Osteoblast (primary cell): ENCODE measurements around the gene PIGV. TPM values are rescaled to one million over a fixed set of nuclear protein-coding genes. Genes with fewer than 3 reads are reported as not detected.

Experiments
- DNase-seq: peaks from one replicate; pipeline ENCODE4 v3.0.0; 2011; ENCODE audit warnings: low spot score, mixed read lengths; ENCODE audit not compliant: insufficient read length; ENCODE audit errors: missing footprints
- H2AFZ ChIP-seq: 2 replicates; pipeline ENCODE4 v1.6.0; 2011; ENCODE audit warnings: mild to moderate bottlenecking, low read length
- H3K27ac ChIP-seq: 2 replicates; pipeline ENCODE4 v1.5.1; 2011; ENCODE audit warnings: mild to moderate bottlenecking, low read depth, low read length, moderate library complexity
- H3K27me3 ChIP-seq: 2 replicates; pipeline ENCODE4 v1.6.0; 2012; ENCODE audit warnings: mild to moderate bottlenecking, control low read depth, inconsistent platforms, low read length, moderate library complexity; ENCODE audit not compliant: insufficient read depth
- H3K36me3 ChIP-seq: 2 replicates; pipeline ENCODE4 v1.5.1; 2011; ENCODE audit warnings: mild to moderate bottlenecking, low read length, control low read depth, moderate library complexity; ENCODE audit not compliant: insufficient read depth
- H3K4me1 ChIP-seq: 2 replicates; pipeline ENCODE4 v1.5.1; 2011; ENCODE audit warnings: mild to moderate bottlenecking, low read length, control low read depth, moderate library complexity; ENCODE audit not compliant: insufficient read depth
- H3K4me2 ChIP-seq: 2 replicates; pipeline ENCODE4 v1.6.0; 2011; ENCODE audit warnings: mild to moderate bottlenecking, low read length; ENCODE audit not compliant: insufficient read depth
- H3K4me3 ChIP-seq: fragments of 200-600 bp; sonication (generic); 3 replicates; pipeline ENCODE4 v1.5.1; 2012; ENCODE audit warnings: mild to moderate bottlenecking, low read length, inconsistent platforms; ENCODE audit not compliant: insufficient read depth
- H3K79me2 ChIP-seq: 2 replicates; pipeline ENCODE4 v1.6.0; 2012; ENCODE audit warnings: mild to moderate bottlenecking, low read length, control low read depth, inconsistent platforms; ENCODE audit not compliant: insufficient read depth
- H3K9me3 ChIP-seq: 2 replicates; pipeline ENCODE4 v1.5.1; 2011; ENCODE audit warnings: low read depth, low read length, control low read depth
- H4K20me1 ChIP-seq: 2 replicates; pipeline ENCODE4 v1.6.0; 2012; ENCODE audit warnings: mild to moderate bottlenecking, low read length, control low read depth; ENCODE audit not compliant: insufficient read depth
- total RNA-seq: library from RNA; depleted of rRNA; stranded (reverse); fragments of >200 nt; gene quantifications from 2 replicates; pipeline ENCODE4 v1.2.3, GENCODE V29; 2012
- TF ChIP-seq, protein P1 (sequence below): IDR thresholded peaks from 2 replicates; pipeline ENCODE4 v1.5.1; 2011; ENCODE audit warnings: mild to moderate bottlenecking, low read depth, low read length, moderate library complexity; ENCODE audit errors: extremely low read depth

Gene PIGV
- total RNA-seq, 1 donor, result 18.1 TPM

DNA sequence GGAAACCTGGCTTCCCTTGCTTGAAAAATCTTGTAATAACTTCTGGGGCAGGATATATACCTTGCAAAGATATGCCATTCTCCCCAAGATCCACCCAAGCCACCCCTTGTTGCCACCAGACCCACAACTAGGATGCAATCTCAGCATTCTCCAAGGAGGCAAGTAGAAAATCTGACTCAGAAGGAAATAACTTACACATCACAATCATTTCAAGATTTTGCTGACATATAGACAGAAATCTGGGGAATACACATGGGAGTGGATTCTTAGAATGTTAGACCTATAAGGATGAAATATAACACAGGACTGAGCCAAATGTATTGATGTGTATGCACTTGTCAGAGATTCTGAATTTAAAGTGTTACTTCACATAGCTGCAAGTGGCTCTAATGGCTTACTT is 24.0 kb downstream of the PIGV start:
- Histone ChIP-seq H4K20me1 (no peaks in the 10 kb centered on the region), H3K27me3 (no peaks in the 10 kb centered on the region), H3K4me3 (no peak overlapping the region), H3K27ac (no peak overlapping the region), H3K9me3 (no peaks in the 10 kb centered on the region), H3K4me2 (no peak overlapping the region), H3K4me1 (no peaks in the 10 kb centered on the region), H3K79me2 (no peaks in the 10 kb centered on the region), H2AFZ (no peak overlapping the region), H3K36me3 (no peaks in the 10 kb centered on the region)
- DNase-seq, result peak; percentile 74
- TF ChIP-seq, protein P1, sequence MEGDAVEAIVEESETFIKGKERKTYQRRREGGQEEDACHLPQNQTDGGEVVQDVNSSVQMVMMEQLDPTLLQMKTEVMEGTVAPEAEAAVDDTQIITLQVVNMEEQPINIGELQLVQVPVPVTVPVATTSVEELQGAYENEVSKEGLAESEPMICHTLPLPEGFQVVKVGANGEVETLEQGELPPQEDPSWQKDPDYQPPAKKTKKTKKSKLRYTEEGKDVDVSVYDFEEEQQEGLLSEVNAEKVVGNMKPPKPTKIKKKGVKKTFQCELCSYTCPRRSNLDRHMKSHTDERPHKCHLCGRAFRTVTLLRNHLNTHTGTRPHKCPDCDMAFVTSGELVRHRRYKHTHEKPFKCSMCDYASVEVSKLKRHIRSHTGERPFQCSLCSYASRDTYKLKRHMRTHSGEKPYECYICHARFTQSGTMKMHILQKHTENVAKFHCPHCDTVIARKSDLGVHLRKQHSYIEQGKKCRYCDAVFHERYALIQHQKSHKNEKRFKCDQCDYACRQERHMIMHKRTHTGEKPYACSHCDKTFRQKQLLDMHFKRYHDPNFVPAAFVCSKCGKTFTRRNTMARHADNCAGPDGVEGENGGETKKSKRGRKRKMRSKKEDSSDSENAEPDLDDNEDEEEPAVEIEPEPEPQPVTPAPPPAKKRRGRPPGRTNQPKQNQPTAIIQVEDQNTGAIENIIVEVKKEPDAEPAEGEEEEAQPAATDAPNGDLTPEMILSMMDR, result no peak

DNA sequence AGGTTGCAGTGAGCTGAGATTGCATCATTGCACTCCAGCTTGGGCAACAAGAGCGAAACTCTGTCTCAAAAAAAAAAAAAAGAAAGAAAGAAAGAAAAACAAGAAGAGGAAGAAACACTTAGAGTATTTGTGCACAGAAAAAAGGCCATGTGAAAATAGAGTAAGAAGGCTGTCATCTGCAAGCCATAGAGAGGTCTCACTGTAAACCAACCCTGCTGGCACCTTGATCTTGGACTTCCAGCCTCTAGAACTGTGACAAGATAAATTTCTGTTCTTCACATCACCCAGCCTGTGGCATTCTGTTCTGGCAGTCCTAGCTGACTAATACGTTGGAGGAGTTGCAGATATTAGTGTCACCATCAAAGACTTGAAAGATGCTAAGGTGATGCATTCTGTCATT is 26.6 kb downstream of the PIGV start:
- no peaks in the 10 kb centered on the region for H4K20me1 ChIP-seq
- no peaks in the 10 kb centered on the region for H3K9me3 ChIP-seq
- no peak overlapping the region for H3K4me3 ChIP-seq
- H3K4me2 ChIP-seq, result no peak overlapping the region
- DNase-seq, result no peak
- H3K36me3 ChIP-seq, result no peaks in the 10 kb centered on the region
- no peaks in the 10 kb centered on the region for H3K4me1 ChIP-seq
- no peaks in the 10 kb centered on the region for H3K27me3 ChIP-seq
- TF ChIP-seq, protein P1, result no peak
- no peaks in the 10 kb centered on the region for H3K79me2 ChIP-seq
- H3K27ac ChIP-seq, result no peak overlapping the region
- no peak overlapping the region for H2AFZ ChIP-seq

DNA sequence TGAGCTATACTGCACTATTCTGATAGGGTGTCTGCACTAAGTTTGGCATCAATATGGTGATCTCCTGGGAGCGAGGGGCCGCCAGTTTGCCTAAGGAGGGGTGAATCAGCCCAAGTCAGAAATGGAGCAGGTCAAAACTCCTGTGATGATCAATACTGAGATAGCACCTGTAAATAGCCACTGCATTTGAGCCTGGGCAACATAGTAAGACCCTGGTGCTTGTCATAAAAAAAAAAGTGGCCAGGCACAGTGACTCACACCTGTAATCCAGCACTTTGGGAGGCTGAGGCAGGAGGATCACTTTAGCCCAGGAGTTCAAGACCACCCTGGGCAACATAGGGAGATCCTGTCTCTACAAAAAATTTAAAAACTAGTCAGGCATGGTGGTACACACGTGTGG is 27.1 kb downstream of the PIGV start:
- no peaks in the 10 kb centered on the region for H3K9me3 ChIP-seq
- no peaks in the 10 kb centered on the region for H3K36me3 ChIP-seq
- no peak overlapping the region for H2AFZ ChIP-seq
- H3K27me3 ChIP-seq, result no peaks in the 10 kb centered on the region
- no peaks in the 10 kb centered on the region for H3K79me2 ChIP-seq
- H3K4me1 ChIP-seq, result no peaks in the 10 kb centered on the region
- H4K20me1 ChIP-seq, result no peaks in the 10 kb centered on the region
- no peak overlapping the region for H3K4me2 ChIP-seq
- TF ChIP-seq, protein P1, result no peak
- H3K27ac ChIP-seq, result no peak overlapping the region
- no peak overlapping the region for H3K4me3 ChIP-seq
- DNase-seq, result no peak

DNA sequence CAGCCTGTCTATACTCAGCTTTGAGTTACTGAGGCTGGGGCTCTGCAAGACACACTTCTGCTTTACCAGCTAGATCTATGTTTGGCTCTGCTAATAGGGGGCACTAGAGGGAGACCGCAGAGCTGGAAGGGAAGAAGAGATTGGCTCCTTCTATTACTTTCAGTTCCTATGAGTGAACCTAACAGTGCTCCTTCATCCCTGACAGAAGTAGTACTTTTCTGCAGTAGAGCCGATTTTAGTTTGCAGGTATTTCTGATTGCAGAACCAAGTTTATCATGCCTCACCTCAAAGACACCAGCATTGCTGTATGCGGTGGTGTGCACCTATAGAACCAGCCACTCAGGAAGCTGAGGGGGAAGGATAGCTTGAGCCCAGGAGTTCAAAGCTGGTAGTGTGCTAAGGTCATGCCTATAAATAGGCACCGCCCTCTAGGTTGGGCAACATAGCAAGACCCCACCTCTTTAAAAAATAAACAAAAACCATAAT is 33.1 kb downstream of the PIGV start:
- no peak for DNase-seq
- Histone ChIP-seq H3K4me2 (no peak overlapping the region), H3K27ac (no peak overlapping the region)

More for the DNA sequence above, 33.1 kb downstream of the PIGV start:
- Histone ChIP-seq H3K4me1 (peaks cover 10% of the 10 kb centered on the region), H4K20me1 (no peaks in the 10 kb centered on the region), H3K4me3 (no peak overlapping the region), H2AFZ (no peak overlapping the region), H3K27me3 (no peaks in the 10 kb centered on the region), H3K9me3 (no peaks in the 10 kb centered on the region), H3K79me2 (no peaks in the 10 kb centered on the region), H3K36me3 (no peaks in the 10 kb centered on the region)
- TF ChIP-seq, protein P1, result peak; percentile 8
